HepG2 (cell line): ENCODE results near the gene GDF7. TPM values are rescaled to one million over a fixed set of nuclear protein-coding genes. Genes with fewer than 3 reads are reported as not detected.

Experiments
- AGO1 ChIP-seq: fragments of 200-400 bp; formaldehyde crosslinking; IDR thresholded peaks from 2 replicates; pipeline ENCODE4 v1.6.1; 2017; ENCODE audit warnings: mild to moderate bottlenecking, low read depth, low read length, moderate library complexity; ENCODE audit not compliant: poor library complexity, severe bottlenecking
- DNMT3B ChIP-seq: conservative IDR thresholded peaks from 2 replicates; pipeline ENCODE4 v1.6.1; 2016; ENCODE audit warnings: missing biosample characterization, control low read depth
- DPF2 ChIP-seq: sonication (generic); formaldehyde crosslinking; IDR thresholded peaks from 2 replicates; pipeline ENCODE4 v1.4.0; 2020; ENCODE audit warnings: mild to moderate bottlenecking, low read depth, missing genetic modification reagents, borderline replicate concordance
- FOXK2 ChIP-seq: fragments of 450-650 bp; IDR thresholded peaks from 2 replicates; pipeline ENCODE4 v1.6.1; 2016
- IKZF1 ChIP-seq: fragments of 450-650 bp; IDR thresholded peaks from 2 replicates; pipeline ENCODE4 v1.7.1; 2016
- IRF9 ChIP-seq: sonication (generic); formaldehyde crosslinking; IDR thresholded peaks from 2 replicates; pipeline ENCODE4 v1.8.0; 2022; ENCODE audit warnings: missing genetic modification reagents, mild to moderate bottlenecking, borderline replicate concordance
- JDP2 ChIP-seq: sonication (generic); formaldehyde crosslinking; IDR thresholded peaks from 2 replicates; pipeline ENCODE4 v1.8.1; 2022; ENCODE audit warnings: missing genetic modification reagents, borderline replicate concordance
- PITX1 ChIP-seq: sonication (generic); formaldehyde crosslinking; IDR thresholded peaks from 2 replicates; pipeline ENCODE4 v1.5.1; 2020; ENCODE audit warnings: mild to moderate bottlenecking, missing genetic modification reagents
- TARDBP ChIP-seq: sonication (generic); formaldehyde crosslinking; IDR thresholded peaks from 2 replicates; pipeline ENCODE4 v1.8.0; 2022; ENCODE audit warnings: mild to moderate bottlenecking, missing genetic modification reagents
- TCF12 ChIP-seq, 2 experiments: fragments of 450-650 bp in 1 of 2; sonication (generic) in 1 of 2; formaldehyde crosslinking in 1 of 2; IDR thresholded peaks; 2 replicates each; pipeline versions ENCODE4 v1.6.1 to v1.8.0; 2017 to 2022; ENCODE audit warnings: antibody characterized with exemption in 1 of 2, mild to moderate bottlenecking in 1 of 2, missing genetic modification reagents in 1 of 2, moderate library complexity in 1 of 2
- THYN1 ChIP-seq: sonication (generic); formaldehyde crosslinking; IDR thresholded peaks from 2 replicates; pipeline ENCODE4 v1.8.1; 2023; ENCODE audit warnings: low read depth, mild to moderate bottlenecking, moderate library complexity, missing genetic modification reagents, borderline replicate concordance
- ZNF17 ChIP-seq: sonication (generic); formaldehyde crosslinking; IDR thresholded peaks from 2 replicates; pipeline ENCODE4 v1.5.0; 2020; ENCODE audit warnings: mild to moderate bottlenecking, missing genetic modification reagents
- ZNF264 ChIP-seq: sonication (generic); formaldehyde crosslinking; IDR thresholded peaks from 2 replicates; pipeline ENCODE4 v1.4.0; 2020; ENCODE audit warnings: missing genetic modification reagents
- ZNF276 ChIP-seq: sonication (generic); formaldehyde crosslinking; IDR thresholded peaks from 2 replicates; pipeline ENCODE4 v1.4.0; 2020; ENCODE audit warnings: mild to moderate bottlenecking, low read depth, missing genetic modification reagents
- ZNF33A ChIP-seq: sonication (generic); formaldehyde crosslinking; IDR thresholded peaks from 2 replicates; pipeline ENCODE4 v1.5.1; 2020; ENCODE audit warnings: missing genetic modification reagents, mild to moderate bottlenecking, moderate library complexity, borderline replicate concordance
- ZNF563 ChIP-seq: sonication (generic); formaldehyde crosslinking; IDR thresholded peaks from 2 replicates; pipeline ENCODE4 v1.8.0; 2022; ENCODE audit warnings: mild to moderate bottlenecking, moderate library complexity, missing genetic modification reagents
- ZNF660 ChIP-seq: sonication (generic); formaldehyde crosslinking; IDR thresholded peaks from 2 replicates; pipeline ENCODE4 v1.5.1; 2020; ENCODE audit warnings: mild to moderate bottlenecking, low read depth, missing genetic modification reagents, borderline replicate concordance
- polyA plus RNA-seq, 8 experiments: library from polyadenylated mRNA; depleted of rRNA in 3 of 8; stranded (reverse) in 7 of 8; unstranded in 1 of 8; fragments of >200 nt; fragmentation: Illumina TruSeq in 4 of 8; extraction: Trizol in 4 of 8; gene quantifications; 2 replicates each; pipeline versions ENCODE4 v1.2.1 to v1.2.3, GENCODE V29; 2011 to 2016; ENCODE audit warnings: low read depth in 4 of 8, missing spikeins in 1 of 8, mixed read lengths in 1 of 8; ENCODE audit not compliant: insufficient read depth in 1 of 8
- total RNA-seq, 5 experiments: library from RNA; depleted of rRNA; stranded (reverse); fragments of >200 nt; fragmentation: Illumina TruSeq; extraction: Trizol; gene quantifications; 2 replicates each; pipeline ENCODE4 v1.2.3, GENCODE V29; 2016; ENCODE audit warnings: low read depth in 1 of 5
- TF ChIP-seq, protein P1 (sequence below): sonication (generic); formaldehyde crosslinking; IDR thresholded peaks from 2 replicates; pipeline ENCODE4 v1.4.0; 2020; ENCODE audit warnings: missing genetic modification reagents, borderline replicate concordance
- TF ChIP-seq, protein P2 (sequence below): sonication (generic); formaldehyde crosslinking; conservative IDR thresholded peaks from 2 replicates; pipeline ENCODE4 v1.4.0; 2020; ENCODE audit warnings: missing genetic modification reagents
- TF ChIP-seq, protein P3 (sequence below): sonication (generic); formaldehyde crosslinking; IDR thresholded peaks from 2 replicates; pipeline ENCODE4 v1.5.0; 2020; ENCODE audit warnings: mild to moderate bottlenecking, low read depth, missing genetic modification reagents, borderline replicate concordance

GDF7 gene
- total and polyA plus RNA-seq, 2 of the 13 experiments (the other 11 are each of a cell fraction or from before 2014, with no cell fraction given), result 1.6 to 15.0 TPM

- TF ChIP-seq IRF9 (CRISPR knock-in tag) (peak; percentile 15; the same call in 1 of the 2 replicates), ZNF660 (CRISPR knock-in tag) (no peak), ZNF17 (CRISPR knock-in tag) (no peak), FOXK2 (no peak), ZNF276 (CRISPR knock-in tag) (peak; percentile 46; the same call in 1 of the 2 replicates), DNMT3B (no peak; the same call in 1 of the 2 replicates), IKZF1 (no peak), PITX1 (CRISPR knock-in tag) (peak; percentile 6; the same call in 1 of the 2 replicates), ZNF33A (CRISPR knock-in tag) (no peak), JDP2 (CRISPR knock-in tag) (no peak), ZNF563 (peak; percentile 97), THYN1 (CRISPR knock-in tag) (no peak), TCF12 (IDR thresholded peaks at IDR 0.05) (no peak), TCF12 (CRISPR knock-in tag; IDR thresholded peaks at IDR 0.05) (peak; percentile 90), DPF2 (no peak), TARDBP (CRISPR knock-in tag) (peak; percentile 69), AGO1 (no peak), ZNF264 (CRISPR knock-in tag) (peak; percentile 87; the same call in 1 of the 2 replicates)
- TF ChIP-seq, protein P1, sequence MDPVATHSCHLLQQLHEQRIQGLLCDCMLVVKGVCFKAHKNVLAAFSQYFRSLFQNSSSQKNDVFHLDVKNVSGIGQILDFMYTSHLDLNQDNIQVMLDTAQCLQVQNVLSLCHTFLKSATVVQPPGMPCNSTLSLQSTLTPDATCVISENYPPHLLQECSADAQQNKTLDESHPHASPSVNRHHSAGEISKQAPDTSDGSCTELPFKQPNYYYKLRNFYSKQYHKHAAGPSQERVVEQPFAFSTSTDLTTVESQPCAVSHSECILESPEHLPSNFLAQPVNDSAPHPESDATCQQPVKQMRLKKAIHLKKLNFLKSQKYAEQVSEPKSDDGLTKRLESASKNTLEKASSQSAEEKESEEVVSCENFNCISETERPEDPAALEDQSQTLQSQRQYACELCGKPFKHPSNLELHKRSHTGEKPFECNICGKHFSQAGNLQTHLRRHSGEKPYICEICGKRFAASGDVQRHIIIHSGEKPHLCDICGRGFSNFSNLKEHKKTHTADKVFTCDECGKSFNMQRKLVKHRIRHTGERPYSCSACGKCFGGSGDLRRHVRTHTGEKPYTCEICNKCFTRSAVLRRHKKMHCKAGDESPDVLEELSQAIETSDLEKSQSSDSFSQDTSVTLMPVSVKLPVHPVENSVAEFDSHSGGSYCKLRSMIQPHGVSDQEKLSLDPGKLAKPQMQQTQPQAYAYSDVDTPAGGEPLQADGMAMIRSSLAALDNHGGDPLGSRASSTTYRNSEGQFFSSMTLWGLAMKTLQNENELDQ (CRISPR knock-in tag), result no peak; the same call in 1 of the 2 replicates
- TF ChIP-seq, protein P2, sequence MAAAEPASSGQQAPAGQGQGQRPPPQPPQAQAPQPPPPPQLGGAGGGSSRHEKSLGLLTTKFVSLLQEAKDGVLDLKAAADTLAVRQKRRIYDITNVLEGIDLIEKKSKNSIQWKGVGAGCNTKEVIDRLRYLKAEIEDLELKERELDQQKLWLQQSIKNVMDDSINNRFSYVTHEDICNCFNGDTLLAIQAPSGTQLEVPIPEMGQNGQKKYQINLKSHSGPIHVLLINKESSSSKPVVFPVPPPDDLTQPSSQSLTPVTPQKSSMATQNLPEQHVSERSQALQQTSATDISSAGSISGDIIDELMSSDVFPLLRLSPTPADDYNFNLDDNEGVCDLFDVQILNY (CRISPR knock-in tag), result peak; percentile 70
- TF ChIP-seq, protein P3, sequence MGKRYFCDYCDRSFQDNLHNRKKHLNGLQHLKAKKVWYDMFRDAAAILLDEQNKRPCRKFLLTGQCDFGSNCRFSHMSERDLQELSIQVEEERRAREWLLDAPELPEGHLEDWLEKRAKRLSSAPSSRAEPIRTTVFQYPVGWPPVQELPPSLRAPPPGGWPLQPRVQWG (CRISPR knock-in tag), result no peak
Measured at GRCh38 chr2:20650877-20651730, 15.8 kb upstream of the GDF7 start, which contains the start of gene HS1BP3 (continued).
